ENCODE results near the gene MMP25.

The MMP25 gene

DNA sequence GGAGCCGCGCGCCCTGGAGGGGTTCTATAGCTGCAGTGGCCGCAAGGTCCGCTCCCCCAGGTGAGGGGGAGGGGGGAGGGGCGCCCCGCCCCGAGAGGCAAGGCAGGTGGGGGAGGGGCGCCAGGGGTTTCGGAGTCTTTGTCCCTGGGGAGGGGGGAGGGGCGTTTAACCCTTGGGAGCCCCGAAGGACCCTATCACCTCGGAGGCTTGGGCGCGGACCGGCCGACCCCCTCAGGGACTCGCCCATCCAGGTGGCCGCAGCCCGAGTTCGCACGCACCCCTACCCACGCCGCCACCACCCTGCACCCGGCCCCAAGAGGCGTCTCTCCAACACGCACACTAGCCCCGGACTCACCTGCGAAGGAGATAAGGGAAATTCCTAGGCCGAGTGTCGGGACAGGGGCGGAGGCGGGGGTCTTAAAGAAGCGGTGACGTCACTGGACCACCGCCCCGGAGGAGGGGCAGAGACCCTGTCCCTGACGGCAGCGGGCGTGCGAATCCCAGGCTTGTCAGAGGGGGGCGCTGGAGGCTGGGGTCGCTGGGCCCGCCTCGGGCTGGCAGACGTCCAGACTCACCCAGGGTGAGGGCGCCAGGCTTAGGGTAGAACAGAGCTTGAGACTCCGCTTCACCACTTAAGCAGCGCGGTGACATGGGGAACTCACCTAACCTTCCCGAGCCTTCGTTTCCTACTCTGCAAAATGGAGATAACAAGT lies 28.4 kb upstream of the MMP25 start, which contains the start of gene CLDN6:
CLDN6 (minus strand) TSS at position 390 of the 713 bp plus-strand sequence. CDS start 2,162 bp downstream, outside the sequence.
- DNase-seq (ENCODE audit: low read depth in 3 of 3): peak in 1 of 3 experiments; percentile 37

- DNase-seq (ENCODE audit: low read depth in 3 of 3): no peak
Observed at GRCh38 chr16:3019594-3020246, 26.6 kb upstream of the MMP25 start.

DNA sequence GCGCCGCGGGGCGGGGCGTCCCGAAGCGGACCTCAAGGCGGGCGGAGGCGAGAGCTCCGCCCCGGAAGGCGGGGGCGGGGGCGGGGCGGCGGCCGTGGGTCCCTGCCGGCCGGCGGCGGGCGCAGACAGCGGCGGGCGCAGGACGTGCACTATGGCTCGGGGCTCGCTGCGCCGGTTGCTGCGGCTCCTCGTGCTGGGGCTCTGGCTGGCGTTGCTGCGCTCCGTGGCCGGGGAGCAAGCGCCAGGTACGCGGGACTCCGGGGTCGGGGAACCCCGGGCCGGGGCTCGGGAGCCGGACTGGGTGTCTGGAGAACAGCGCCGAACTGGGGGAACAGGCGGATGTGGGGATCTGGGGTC lies 26.1 kb upstream of the MMP25 start, which contains the start of gene TNFRSF12A:
TNFRSF12A (plus strand) TSS at position 122 of the 357 bp plus-strand sequence; CDS start at position 152, 30 bp downstream.
- peak in 1 of 3 experiments; percentile 71 for DNase-seq (ENCODE audit: low read depth in 3 of 3)

- peak in 1 of 3 experiments; percentile 50 for DNase-seq (ENCODE audit: low read depth in 3 of 3)
Observed at GRCh38 chr16:3020604-3021448, 25.5 kb upstream of the MMP25 start.

- DNase-seq (ENCODE audit: low read depth in 3 of 3): peak; percentile 65 to 92 (median 79)
Observed at GRCh38 chr16:3021449-3022207, 24.7 kb upstream of the MMP25 start.

DNA sequence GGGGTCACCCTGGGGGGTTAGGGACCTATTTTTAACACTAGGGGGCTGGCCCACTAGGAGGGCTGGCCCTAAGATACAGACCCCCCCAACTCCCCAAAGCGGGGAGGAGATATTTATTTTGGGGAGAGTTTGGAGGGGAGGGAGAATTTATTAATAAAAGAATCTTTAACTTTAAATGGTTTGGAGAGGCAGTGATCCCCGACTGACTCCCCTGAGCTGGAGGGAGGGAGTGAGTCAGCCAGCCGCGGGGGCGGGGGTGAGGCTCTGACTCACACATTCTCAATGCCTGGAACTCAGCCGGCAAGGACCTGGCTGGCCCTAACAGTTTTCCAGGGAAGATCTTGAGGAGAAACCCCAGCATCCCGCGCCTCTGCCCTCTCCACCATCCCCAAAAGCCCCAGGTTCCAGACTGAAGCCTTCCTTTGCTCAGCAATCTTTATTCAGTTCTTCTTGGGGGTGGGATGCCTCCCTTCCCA lies 24.1 kb upstream of the MMP25 start:
- peak; percentile 80 to 92 (median 81) for DNase-seq (ENCODE audit: low read depth in 3 of 3)

DNA sequence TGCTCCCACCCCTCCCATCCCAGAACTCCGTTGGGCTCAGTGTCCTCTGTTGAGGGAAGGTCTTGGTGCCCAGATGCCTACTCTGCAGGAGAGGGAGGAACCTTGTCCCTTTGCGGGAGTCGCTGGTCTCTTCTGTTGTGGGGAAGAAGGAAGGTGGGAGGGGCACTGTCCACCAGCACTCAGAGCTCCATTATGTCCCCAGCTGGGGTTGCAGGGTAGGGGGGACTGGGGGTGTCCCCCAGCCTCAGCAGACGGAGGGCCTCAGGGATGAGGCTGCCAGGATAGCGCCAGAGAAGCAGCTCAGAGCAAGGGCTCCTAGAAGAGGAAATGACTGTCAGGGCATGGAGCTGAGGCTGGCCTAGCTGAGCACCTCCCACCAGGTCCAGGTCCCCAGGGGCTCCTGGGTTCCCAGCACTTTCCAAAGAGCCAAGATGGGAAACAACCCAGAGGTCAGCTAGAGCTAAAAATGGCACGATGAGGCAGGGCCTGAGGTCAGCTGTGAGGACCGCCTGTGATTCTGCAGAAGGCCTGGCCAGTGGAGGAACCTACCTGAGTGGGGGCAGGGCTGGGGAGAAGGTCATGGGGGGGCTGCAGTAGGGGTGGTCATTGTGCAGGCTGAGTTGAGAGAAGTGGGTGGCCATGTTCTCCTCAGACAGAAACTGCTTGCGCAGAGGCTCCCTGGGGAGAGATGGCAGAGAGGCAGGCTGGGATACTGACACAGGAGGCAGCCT lies 23.5 kb upstream of the MMP25 start:
- DNase-seq (ENCODE audit: low read depth in 3 of 3): peak in 1 of 3 experiments; percentile 14

DNA sequence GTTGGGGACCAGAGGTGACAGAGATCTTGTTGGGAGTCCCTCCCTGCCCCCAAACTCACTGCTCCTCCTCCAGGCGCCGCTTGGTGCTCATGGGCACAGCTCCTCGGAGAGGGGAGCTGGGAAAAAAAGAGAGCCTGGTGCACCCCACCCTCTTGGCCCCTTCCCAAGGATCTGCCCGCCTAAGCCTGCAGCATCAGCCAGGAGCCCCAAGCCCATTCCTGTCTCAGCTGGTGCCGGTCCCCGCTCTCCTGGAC lies 23.0 kb upstream of the MMP25 start:
- DNase-seq (ENCODE audit: low read depth in 3 of 3): peak in 1 of 3 experiments; percentile 14

- DNase-seq (ENCODE audit: low read depth in 3 of 3): peak; percentile 90 to 97 (median 94)
Observed at GRCh38 chr16:3023669-3024478, 22.5 kb upstream of the MMP25 start, which contains the start of the genes HCFC1R1 and THOC6. HCFC1R1 (minus strand) TSS chr16:3023942; CDS start chr16:3023941, 1 bp downstream. THOC6 (plus strand) TSS chr16:3024035; CDS start chr16:3024327, 292 bp downstream.

DNA sequence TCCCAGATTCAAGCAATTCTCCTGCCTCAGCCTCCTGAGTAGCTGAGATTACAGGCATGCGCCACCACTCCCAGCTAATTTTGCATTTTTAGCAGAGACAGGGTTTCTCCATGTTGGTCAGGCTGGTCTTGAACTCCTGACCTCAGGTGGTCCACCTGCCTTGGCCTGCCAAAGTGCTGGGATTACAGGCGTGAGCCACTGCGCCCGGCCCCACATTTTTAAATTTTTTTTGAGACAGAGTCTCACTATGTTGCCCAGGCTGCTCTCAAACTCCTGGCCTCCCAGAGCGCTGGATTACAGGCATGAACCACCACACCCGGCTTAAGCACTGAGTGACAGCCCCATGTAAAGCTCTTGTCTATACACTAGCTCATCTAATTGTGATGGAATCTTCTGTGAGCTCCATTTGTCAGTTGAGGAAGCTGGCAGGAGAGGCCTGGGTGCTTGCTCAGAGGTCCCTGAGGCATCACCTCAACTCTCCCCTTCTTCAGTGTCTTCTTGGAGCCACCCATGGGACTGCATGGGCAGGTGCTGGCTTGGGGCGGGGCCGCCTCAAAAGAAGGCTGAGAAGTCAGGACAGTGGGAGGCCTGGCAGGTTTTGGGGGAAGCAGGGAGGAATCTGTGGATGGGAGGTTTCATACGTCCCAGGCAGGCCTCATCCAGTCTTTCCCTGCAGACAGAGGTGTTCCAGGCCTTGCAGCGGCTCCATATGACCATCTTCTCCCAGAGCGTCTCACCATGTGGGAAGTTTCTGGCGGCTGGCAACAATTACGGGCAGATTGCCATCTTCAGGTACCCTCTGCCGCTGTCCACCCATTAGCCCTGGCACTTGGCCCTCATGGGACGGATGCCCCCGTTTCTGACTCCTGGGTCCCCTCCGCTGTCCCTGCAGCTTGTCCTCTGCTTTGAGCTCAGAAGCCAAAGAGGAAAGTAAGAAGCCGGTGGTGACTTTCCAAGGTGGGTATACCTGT lies 21.0 kb upstream of the MMP25 start:
- no peak for DNase-seq (ENCODE audit: low read depth in 3 of 3)

DNA sequence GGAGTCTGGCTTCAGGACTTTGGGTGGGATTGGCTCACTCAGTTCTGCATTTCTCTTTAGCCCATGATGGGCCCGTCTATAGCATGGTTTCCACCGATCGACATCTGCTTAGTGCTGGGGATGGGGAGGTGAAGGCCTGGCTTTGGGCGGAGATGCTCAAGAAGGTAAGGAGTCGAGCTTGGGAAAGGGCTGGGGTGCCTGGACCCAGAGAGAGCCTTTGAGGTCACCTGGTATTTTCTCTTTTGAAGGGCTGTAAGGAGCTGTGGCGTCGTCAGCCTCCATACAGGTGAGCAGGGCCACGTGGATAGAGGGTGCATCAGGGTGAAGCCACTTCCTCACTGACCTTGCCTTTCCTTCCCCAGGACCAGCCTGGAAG lies 20.4 kb upstream of the MMP25 start:
- no peak for DNase-seq (ENCODE audit: low read depth in 3 of 3)

DNA sequence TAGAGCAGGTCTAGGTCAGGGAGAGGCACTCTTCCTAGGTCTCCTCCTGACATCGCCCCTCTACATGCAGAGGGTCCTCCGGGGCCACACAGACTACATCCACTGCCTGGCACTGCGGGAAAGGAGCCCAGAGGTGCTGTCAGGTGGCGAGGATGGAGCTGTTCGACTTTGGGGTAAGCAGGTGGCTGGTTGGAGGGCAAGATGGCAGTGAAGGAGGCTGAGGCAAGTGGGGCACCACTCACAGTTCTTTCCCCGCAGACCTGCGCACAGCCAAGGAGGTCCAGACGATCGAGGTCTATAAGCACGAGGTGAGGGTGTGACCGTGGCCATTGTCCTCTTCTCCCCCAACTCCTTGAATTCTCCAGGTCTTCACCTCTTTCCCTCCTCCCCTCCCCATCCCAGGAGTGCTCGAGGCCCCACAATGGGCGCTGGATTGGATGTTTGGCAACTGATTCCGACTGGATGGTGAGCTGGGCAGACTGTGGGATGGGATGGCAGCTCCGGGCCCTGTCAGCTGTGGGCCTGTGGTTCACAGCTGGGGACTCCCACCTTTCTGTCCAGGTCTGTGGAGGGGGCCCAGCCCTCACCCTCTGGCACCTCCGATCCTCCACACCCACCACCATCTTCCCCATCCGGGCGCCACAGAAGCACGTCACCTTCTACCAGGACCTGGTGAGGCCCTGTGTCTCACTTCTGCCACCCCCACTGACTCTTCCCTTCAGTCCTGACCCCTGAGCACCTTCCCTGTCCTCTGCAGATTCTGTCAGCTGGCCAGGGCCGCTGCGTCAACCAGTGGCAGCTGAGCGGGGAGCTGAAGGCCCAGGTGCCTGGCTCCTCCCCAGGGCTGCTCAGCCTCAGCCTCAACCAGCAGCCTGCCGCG lies 19.5 kb upstream of the MMP25 start:
- DNase-seq (ENCODE audit: low read depth in 3 of 3): no peak

DNA sequence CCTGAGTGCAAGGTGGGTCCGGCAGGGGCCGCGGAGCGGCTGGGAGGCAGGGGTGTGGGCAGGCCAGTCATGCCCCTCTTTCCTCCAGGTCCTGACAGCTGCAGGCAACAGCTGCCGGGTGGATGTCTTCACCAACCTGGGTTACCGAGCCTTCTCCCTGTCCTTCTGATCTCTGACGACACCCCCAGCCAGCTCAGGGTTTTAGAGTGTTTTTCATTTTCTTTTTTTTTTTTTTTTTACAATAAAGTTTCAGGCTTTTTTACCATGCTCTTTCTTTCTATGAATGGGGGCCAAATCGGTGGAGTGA lies 18.9 kb upstream of the MMP25 start:
- no peak for DNase-seq (ENCODE audit: low read depth in 3 of 3)

DNA sequence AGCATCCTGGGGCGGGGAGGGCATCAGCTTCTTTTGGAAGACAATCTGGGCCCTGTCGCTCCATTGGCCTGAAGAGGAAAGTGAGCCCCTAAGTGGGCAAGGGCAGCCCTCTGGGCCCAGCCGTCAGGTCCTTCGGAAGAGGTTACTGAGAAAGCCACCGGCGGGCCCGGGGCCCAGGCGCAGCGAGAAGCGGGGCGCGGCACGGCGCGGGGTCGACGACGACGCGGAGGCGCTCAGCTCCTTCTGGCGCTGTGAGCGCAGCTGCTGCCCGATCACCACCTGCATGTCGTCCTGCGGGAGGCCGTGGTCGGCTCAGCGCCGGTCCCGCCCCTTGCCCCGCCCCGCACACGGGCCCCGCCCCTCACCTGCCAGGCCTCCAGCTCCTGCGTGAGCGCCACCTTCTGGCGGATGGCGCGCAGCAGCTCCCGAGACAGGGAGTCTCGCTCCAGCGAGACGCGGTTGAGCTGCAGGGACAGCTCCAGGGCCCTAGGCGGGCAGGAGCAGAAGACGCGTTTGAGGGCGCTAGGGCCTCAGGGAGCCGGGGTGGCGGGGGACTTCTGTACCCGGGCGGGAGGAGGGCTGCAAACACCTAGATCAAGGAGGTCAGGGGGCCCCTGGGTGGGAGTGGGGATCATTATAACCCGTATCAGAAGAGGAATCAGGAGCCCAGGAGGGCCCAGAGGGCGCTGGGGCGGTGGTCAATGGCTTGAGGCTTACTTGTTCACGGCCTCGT lies 18.2 kb upstream of the MMP25 start:
- DNase-seq (ENCODE audit: low read depth in 3 of 3): peak; percentile 76 to 89 (median 80)

DNA sequence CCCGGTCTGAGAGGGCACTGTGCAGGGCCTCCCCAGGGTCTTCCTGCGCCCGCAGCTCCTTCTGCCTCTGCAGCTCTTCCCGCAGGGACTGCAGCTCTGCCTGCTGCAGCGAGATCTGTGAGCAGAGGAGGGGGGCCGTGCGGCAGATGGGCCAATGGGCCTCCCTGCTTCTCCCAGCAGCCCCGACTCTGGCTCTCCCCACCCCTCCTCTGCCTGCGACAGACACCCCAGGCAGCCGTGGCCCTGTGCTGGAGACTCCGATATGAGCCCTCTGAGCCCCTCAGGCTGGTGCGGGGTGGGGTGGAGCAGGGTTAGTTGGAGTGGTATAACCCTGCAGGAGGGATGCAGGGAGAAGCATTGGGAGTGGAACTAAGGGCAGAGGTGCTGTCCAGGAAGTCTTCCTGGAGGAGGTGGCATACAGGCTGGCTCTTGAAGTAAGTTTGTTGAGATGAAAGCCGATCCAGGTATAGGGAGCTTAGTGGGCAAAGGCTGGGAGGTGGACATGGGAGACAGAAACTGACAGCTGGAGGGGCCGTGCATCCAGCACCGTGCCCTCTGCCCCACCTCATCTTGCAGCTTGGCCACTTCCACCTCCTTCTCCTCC lies 17.5 kb upstream of the MMP25 start:
- no peak for DNase-seq (ENCODE audit: low read depth in 3 of 3)

DNA sequence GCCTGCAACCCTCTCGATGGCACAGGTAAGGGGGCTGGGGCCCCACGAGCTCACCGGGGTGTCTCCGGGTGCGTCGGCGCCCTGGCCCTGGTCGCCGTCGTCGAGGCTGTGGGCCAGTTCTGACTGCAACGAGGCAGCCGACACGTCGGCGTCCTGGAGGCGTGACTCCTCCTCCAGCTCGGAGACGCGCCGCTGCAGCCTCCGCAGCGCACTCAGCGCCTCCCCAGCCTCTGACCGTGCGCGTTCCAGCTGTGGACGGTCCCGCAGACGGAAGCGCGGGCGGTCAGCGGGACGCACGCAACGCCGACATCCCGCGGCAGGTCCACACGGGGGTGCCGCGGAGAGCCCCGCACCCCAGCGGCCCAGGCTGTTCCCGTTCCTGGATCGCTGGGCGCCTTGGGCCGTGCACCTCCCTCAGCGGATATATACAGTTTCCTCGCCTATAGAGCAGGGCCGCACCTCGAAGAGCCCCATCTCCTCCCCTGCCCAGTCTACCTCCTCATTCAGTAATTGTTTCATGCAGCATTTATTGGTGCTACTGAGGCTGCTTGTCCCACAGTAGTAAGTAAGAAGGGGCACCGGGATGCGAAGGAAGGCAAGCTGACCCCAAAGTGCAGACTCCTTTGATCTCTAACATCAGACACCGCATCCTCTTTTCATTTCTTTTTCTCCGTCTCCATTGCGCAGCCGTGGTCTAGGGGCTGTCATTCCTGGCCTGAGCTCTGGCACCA lies 16.7 kb upstream of the MMP25 start:
- peak in 1 of 3 experiments; percentile 59 for DNase-seq (ENCODE audit: low read depth in 3 of 3)
